ENCODE data around the gene UCHL3.

Gene UCHL3

DNA sequence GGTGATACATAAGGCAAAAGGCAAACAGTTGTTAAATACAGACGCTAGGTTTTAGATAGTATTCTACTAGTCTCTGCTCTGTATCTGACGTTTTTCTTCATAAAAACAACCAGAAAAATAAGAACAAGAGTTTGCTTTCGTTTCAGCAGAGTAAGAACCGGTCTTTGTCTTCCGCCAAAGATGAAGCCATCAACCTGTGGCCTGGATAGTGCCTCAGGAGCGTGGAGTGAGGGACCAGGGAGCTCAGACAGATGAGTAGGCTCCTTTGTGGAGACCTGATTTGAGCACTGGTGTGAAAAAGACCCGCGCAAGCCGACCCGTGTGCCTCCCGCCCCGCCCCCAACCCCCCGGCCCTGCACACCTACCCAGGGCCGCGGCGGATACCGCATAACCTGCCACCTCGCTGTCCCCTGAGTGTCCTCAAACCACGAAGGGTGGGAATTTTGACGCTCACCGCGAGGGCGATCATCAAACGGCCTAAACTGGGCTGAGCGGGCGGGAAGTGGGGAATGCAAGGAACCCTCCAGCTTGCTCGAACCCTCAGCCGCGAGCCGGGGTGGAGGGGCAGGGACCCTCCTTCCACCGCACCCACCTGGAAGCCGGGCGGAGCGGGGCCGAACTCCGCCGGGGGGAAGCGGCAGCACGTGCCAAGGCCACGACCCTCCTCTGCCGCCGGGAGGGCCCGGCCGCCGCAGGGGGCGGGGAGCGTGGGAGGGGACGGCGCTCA lies 85.7 kb downstream of the UCHL3 start:
- no peak for DNase-seq

DNA sequence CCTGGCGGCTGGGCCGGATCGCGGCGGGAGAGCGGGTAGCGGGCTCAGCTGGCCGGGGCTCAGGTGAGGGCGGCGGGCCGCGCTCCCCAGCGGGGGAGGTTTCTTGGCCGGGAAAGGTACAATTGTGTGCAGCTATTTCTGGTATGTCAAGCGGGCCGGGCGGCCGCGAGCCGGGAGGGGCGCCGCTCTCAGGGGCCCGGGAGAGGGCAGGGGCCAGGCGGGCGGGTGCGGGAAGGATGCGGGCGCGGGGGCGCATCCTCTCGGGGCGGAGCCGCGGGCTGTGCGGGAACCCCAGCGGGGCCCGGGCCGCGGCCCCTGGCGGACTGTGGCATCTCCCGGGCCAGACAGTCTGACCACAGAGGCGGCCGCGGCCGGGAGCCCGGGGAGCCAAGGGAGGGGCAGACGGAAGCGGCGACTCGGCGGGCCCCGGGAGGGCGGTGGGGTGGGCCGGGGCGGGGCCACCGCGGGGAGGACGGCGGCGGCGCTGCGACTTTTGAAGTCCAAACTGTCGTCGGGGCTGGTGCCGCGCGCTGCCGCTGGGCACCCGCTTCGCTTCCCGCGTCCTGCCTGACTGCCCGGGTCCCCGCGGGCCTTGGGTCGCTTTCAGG lies 86.3 kb downstream of the UCHL3 start, which contains the start of gene LMO7:
TSS of gene LMO7 (plus strand) at position 503 of the 608 bp plus-strand sequence. CDS start 328 bp downstream, outside the sequence.
- no peak for DNase-seq

DNA sequence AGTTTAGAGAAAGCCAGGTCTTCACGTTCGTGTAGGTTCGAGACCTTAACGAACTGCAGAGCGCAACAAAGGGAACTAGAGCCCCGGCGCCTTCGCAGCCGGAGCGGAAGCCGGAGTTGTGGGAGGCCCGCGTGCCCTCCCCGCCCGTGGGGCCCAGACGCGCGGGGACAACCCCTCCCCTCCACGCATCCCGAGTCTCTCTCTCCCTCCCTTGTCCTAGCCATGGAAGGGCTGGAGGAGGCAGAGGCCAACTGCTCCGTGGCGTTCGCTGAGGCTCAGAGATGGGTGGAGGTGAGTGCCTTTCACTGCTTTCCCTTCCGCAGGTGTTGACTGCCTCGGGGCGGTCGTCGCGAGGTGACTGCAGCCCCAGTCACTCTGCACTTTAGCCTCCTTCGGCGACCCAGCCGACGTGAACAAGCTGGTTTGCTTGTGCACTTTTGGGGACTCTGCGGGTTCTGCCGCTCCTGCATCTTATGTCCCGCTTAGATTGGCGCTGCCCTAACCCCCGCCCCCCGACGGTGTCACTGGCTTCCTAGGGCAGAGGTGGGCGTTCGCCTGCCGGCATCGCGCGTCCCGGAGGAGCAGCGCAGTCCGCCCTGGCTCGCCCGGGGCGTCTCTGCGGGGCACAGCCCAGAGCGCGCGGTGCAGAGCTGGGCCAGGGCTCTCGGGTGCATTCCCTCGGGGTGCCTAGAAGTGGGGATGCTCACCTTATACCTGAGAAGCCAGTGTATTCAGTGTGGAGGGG lies 87.0 kb downstream of the UCHL3 start:
- no peak for DNase-seq

DNA sequence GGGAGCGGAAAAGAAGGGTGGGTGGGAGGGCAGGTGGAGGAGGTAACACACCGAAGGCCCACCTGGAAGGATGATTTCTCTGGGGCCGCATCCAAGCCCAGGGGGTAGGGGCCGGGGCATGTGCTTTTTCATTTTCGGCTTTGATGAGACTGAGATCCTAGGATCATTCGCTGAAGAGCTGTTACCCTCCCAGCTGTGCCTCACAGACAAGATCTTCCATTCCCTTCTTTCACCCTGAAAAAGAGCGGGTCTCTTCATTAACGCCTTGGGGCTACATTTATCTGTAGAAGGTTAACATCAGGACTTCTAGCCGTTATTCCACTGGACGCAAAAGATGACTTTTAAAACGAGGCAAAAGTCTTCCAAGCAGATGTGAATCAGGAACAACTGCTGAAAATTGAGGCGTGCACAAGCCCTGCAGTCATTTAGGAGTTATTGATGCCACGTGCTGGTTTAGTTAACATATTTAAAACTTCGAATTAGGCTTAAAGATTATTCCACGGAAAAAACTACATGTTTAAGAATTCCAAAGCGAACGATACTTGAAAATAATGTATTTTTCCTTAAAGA lies 87.7 kb downstream of the UCHL3 start:
- no peak for DNase-seq

DNA sequence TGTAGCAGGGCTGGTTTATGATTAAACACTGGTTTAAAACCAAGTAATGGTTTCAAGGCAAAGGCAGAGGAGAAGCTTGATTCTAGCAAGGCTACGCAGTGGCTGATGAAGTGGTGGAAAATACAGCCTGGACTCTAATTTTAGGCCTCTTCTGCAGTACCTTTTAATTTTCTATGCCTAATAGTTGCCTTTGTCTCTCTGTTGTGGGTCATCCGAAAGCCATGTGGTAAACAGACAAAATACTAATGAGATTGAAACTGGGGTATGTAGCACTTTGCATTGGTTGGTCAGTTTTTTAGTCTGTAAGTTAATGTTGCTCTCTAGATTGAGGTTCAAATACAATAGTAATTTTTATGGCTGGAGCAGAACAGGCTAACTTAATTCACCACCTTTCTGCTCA lies 89.9 kb downstream of the UCHL3 start:
- no peak for DNase-seq

DNA sequence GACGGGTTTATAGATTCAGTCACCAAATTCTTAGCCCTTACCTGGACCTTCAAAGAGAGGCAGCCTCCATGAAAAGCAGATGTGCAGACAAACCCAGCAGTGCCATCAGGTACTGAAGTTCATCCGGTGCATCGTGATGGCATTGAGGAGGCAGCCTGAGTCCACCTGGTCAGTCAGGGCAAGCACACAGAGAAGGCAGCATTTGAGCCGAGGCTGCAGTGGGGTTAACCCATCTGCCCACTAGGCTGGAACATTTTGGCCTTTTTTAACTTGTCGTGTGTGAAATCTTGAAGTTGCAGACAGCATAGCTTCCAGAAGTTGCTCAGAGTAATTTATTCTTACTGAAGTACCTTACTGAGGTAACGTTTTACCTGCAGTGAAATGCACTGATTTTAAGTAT lies 91.4 kb downstream of the UCHL3 start:
- no peak for DNase-seq

DNA sequence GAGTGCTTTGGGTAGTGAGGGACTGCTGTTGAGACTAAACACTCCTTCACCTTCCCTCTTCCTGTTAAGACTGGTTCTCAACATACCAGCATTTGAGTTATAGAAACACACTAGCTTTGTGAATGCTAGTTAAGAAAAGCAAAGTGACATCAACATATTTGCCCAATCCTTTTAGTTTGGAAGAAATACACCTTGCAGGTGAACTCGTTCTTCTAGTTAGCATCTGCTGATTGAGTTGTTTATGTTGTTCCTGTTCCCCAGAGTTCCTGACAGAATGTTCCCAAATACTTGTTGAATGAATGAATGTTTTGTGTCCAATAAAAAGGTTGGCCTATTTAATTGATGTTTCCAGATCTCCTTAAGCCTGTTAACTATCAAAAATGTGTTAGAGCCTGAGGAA lies 93.6 kb downstream of the UCHL3 start:
- DNase-seq, result no peak

DNA sequence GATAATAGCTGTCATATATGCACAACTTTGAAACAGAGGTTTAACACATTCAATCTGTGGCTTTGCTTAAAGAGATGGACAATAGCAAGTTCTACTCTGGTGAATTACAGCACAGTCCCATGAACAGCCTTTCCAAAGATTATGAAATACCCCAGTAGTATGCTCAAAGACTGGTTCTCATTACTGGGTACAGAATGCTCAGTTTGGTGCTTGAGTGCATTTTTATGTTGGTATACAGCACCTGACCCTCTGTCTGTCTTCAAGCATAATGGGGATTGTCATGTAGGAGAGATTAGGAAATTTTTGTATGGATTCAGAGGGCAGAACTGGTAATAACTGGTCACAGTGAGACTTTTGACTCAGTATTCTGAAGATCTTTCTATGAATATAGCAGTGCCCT lies 94.1 kb downstream of the UCHL3 start:
- DNase-seq, result no peak

DNA sequence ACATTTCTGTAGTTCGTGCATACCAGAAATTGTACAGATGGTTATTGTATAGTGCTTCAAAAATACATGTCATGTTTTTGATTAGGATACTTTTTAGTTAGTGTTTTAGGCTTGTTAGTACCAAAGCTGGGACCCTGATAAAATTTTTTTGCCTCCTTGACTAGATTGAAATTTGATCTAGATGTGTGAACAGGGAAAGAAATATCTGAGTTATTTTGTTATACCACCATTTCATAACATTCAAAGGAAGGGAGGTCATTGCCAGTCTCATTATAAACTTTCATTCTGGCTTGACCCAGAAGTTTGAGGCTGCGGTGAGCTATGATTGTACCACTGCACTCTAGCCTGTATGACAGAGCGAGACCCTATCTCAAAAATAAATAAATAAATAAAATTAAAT lies 95.5 kb downstream of the UCHL3 start:
- DNase-seq, result no peak

DNA sequence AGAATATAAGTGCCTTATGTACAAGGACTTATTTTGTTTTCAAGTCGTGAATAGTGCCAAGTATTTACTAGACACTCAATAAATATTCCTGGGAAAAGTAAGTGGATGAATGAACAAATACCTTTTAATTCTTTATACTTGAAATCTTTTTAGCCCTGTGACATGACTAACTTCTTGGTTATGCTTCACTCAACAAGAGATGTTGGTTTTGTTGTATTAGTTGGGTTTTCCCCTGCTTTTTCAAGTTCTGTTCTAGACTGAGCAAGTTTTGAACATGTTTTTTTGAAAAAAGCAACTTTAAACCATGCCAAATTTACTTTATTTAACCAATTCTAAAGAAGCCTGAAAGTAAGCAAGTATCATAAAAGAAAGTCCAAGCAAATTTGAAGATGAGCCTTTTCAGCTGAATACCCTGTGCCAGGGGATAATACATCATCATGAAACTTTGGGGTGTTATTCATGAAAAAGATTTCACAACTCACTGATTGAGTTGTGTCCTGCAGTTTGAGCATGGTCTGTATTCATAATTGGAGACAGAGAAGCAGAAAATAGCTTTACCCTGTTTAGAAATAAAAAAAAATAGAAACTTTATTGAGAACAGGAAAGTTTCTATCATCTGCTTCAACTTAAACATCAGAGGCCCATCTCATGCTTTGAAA lies 97.7 kb downstream of the UCHL3 start:
- DNase-seq, result no peak

DNA sequence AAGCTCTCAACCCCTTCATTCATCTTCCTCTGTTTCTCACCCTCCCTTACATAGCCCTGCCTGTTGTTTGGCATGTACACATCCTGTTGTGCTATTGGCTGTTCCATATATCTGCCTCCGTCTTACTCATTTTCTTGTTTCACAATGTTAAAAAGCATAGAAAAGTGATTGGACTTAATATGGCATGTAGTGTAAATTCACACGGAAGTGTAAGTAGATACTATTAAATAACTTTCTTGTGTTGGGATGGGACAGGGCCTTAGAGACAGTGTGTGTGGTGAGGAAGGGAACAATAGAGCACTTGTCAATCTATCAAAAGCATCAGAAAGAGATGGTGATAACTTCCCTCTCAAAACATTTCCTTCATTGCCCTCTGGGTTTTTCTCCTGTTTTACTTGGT lies 98.9 kb downstream of the UCHL3 start:
- no peak for DNase-seq

DNA sequence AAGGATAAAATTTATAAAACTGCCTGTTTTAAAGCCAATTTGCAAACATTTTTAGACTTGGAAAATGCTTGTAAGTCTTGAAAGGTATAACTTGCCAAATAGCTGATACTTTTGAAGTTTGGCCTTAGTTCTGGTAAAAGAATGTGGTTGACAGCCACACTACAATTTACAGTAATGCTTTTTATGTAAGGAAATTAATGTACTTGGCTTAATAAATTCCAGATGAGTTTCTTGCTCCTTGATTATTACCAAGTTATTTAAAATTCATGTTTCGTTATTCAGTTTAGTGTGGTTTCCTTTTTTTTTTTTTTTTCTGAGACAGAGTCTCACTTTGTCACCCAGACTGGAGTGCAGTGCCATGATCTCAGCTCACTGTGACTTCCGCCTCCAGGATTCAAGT lies 101.4 kb downstream of the UCHL3 start:
- no peak for DNase-seq

DNA sequence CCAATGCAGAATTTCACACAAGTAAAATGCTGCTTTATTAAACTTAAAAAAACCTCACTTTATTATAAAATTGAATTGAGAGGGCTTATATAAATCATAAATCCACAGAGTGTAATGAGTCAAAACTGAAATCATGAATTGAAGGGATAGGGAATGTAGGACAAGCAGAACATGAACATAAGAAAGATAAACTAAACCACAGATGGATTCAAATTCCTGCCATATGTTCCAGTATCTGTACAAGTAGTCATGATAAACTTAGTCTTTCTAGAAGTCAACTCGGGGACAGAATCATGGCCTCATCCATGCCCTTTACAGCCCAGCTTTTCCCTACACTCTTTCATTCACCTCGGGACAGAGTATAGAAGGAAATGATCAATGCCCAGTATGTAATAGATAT lies 103.1 kb downstream of the UCHL3 start:
- no peak for DNase-seq

All from NCI-H524 treated with DMSO at 0.1 percent for 48 hours (cell line).